ENCODE measurements around the gene ZG16. TPM values are rescaled to one million over a fixed set of nuclear protein-coding genes. Genes with fewer than 3 reads are reported as not detected.

ZG16 gene
- total RNA-seq, result not detected in 2 replicates

GRCh38 chr16:29777576-29778350 lies at the start of gene ZG16:
TSS of gene ZG16 (plus strand) at chr16:29778256. CDS start at chr16:29779267, 1,011 bp downstream.

GRCh38 chr16:29745853-29746345 lies 32.2 kb upstream of the ZG16 start, which contains the start of gene C16orf54:
TSS of gene C16orf54 (minus strand) at chr16:29745990. CDS start at chr16:29744951, 1,039 bp downstream.

GRCh38 chr16:29790183-29790948 lies 12.3 kb downstream of the ZG16 start, which contains the start of gene KIF22:
TSS of gene KIF22 (plus strand) at chr16:29790751. CDS start at chr16:29790760, 9 bp downstream.

GRCh38 chr16:29806099-29806579 lies 28.1 kb downstream of the ZG16 start, which contains the start of gene MAZ:
TSS of gene MAZ (plus strand) at chr16:29806529. CDS start at chr16:29806702, 173 bp downstream.

GRCh38 chr16:29811896-29812665 lies 34.0 kb downstream of the ZG16 start, which contains the start of gene PRRT2:
TSS of gene PRRT2 (plus strand) at chr16:29812193. CDS start at chr16:29813055, 862 bp downstream.

GRCh38 chr16:29815793-29816693 lies 38.0 kb downstream of the ZG16 start, which contains the start of gene PAGR1:
TSS of gene PAGR1 (plus strand) at chr16:29816152. CDS start at chr16:29816526, 374 bp downstream.

GRCh38 chr16:29820271-29820701 lies 42.2 kb downstream of the ZG16 start, which contains the start of gene MVP:
TSS of gene MVP (plus strand) at chr16:29820462. CDS start at chr16:29830550, 10,088 bp downstream.

Small RNA genes within 50 kb of the gene (small RNA-seq; reads per million reads assigned to genes)
- gene AC009133.6 (not detected), gene AC120114.4 (not detected)

Other genes with a start within 250 kb of the ZG16 start
- gene SPN, start 115.0 kb upstream of the ZG16 start, total RNA-seq, result not detected in 2 replicates
- 0.10 TPM in 1 of 2 replicates, not detected in the other for gene QPRT, start 99.1 kb upstream of the ZG16 start, total RNA-seq
- not detected in 2 replicates for gene C16orf54, start 32.3 kb upstream of the ZG16 start, total RNA-seq
- 39.2 and 48.9 TPM in 2 replicates for gene KIF22, start 12.5 kb downstream of the ZG16 start, total RNA-seq
- gene MAZ, start 28.3 kb downstream of the ZG16 start, total RNA-seq, result 178 and 253 TPM in 2 replicates
- gene PRRT2, start 33.9 kb downstream of the ZG16 start, total RNA-seq, result 0.19 and 0.65 TPM in 2 replicates
- gene PAGR1, start 37.9 kb downstream of the ZG16 start, total RNA-seq, result 22.5 and 23.7 TPM in 2 replicates
- 186 and 227 TPM in 2 replicates for gene MVP, start 42.2 kb downstream of the ZG16 start, total RNA-seq
- 80.7 and 87.2 TPM in 2 replicates for gene CDIPT, start 85.0 kb downstream of the ZG16 start, total RNA-seq
- gene SEZ6L2, start 121.3 kb downstream of the ZG16 start, total RNA-seq, result 0.67 and 1.6 TPM in 2 replicates
- gene ASPHD1, start 122.2 kb downstream of the ZG16 start, total RNA-seq, result 0.33 and 0.48 TPM in 2 replicates
- gene KCTD13, start 148.0 kb downstream of the ZG16 start, total RNA-seq, result 14.7 and 17.0 TPM in 2 replicates
- 74.7 and 91.1 TPM in 2 replicates for gene TMEM219, start 183.8 kb downstream of the ZG16 start, total RNA-seq
- 115 and 128 TPM in 2 replicates for gene TAOK2, start 195.6 kb downstream of the ZG16 start, total RNA-seq
- gene HIRIP3, start 217.4 kb downstream of the ZG16 start, total RNA-seq, result 3.9 and 4.4 TPM in 2 replicates
- 30.7 and 57.3 TPM in 2 replicates for gene INO80E, start 218.0 kb downstream of the ZG16 start, total RNA-seq
- gene DOC2A, start 232.8 kb downstream of the ZG16 start, total RNA-seq, result 0.29 TPM in 1 of 2 replicates, not detected in the other
- not detected in 2 replicates for gene C16orf92, start 244.9 kb downstream of the ZG16 start, total RNA-seq

All from vein endothelial cell (primary cell).